Stimulated activated CD4-positive, alpha-beta T cell treated with anti-CD3 and anti-CD28 coated beads, Interleukin-1b, Interleukin-23, amount 100 ng/mL, for 1 hour (primary cell): Measurements from ENCODE around the gene VPS36.
"Not testable (repeated sequence)": the region's sequence is repeated elsewhere in the genome, so short reads cannot be mapped to it uniquely, and the experiment has no call there.

Source experiments
- DNase-seq, 2 donors: peaks; one replicate each; pipeline ENCODE4 v3.0.0-alpha.2; 2020; ENCODE audit warnings: low read depth in 2 of 2

VPS36 gene

GRCh38 chr13:52377898-52378297 lies 72.5 kb downstream of the VPS36 start:
- DNase-seq = no peak

GRCh38 chr13:52374873-52375411 lies 75.5 kb downstream of the VPS36 start:
- no peak for DNase-seq

GRCh38 chr13:52374389-52374788 lies 76.0 kb downstream of the VPS36 start:
- DNase-seq = no peak

- DNase-seq = not testable (repeated sequence)
Measured at GRCh38 chr13:52373277-52373676, 77.2 kb downstream of the VPS36 start.

- no peak for DNase-seq
Measured at GRCh38 chr13:52371736-52372247, 78.6 kb downstream of the VPS36 start.

- DNase-seq = no peak
Measured at GRCh38 chr13:52366291-52366690, 84.1 kb downstream of the VPS36 start.
